Endodermal cell (in vitro differentiated cells): ENCODE results near the gene ATP2B1. TPM values are rescaled to one million over a fixed set of nuclear protein-coding genes. Genes with fewer than 3 reads are reported as not detected.

Source experiments
- DNase-seq: peaks from one replicate; pipeline ENCODE4 v3.0.0-alpha.2; 2017
- H3K27ac ChIP-seq: 2 replicates; pipeline ENCODE4 v1.5.1; 2013; ENCODE audit warnings: mild to moderate bottlenecking, low read depth, low read length, moderate library complexity
- H3K27me3 ChIP-seq: 2 replicates; pipeline ENCODE4 v1.6.1; 2013; ENCODE audit warnings: mild to moderate bottlenecking, low read length, moderate library complexity; ENCODE audit not compliant: insufficient read depth, control insufficient read depth, poor library complexity, severe bottlenecking
- H3K36me3 ChIP-seq: 2 replicates; pipeline ENCODE4 v1.7.0; 2013; ENCODE audit warnings: mild to moderate bottlenecking, low read length, moderate library complexity; ENCODE audit not compliant: control insufficient read depth, insufficient read depth
- H3K4me1 ChIP-seq: one replicate; pipeline ENCODE4 v1.7.0; 2013; ENCODE audit warnings: low read length; ENCODE audit not compliant: control insufficient read depth, insufficient read depth
- H3K4me3 ChIP-seq: 2 replicates; pipeline ENCODE4 v1.5.1; 2013; ENCODE audit warnings: mild to moderate bottlenecking, low read length, moderate library complexity
- H3K9ac ChIP-seq: 2 replicates; pipeline ENCODE4 v1.6.1; 2013; ENCODE audit warnings: mild to moderate bottlenecking, low read length, moderate library complexity; ENCODE audit not compliant: poor library complexity, severe bottlenecking; ENCODE audit errors: extremely low read depth
- H3K9me3 ChIP-seq: 2 replicates; pipeline ENCODE4 v1.6.1; 2013; ENCODE audit warnings: mild to moderate bottlenecking, low read length, moderate library complexity; ENCODE audit not compliant: control insufficient read depth
- H3K27ac Mint-ChIP-seq: 2 replicates; pipeline ENCODE4 v1.8.0; 2020; ENCODE audit warnings: mixed read lengths
- H3K27me3 Mint-ChIP-seq: 2 replicates; pipeline ENCODE4 v1.8.0; 2021; ENCODE audit warnings: mild to moderate bottlenecking, mixed read lengths; ENCODE audit not compliant: insufficient read depth
- H3K36me3 Mint-ChIP-seq: 2 replicates; pipeline ENCODE4 v1.8.0; 2020; ENCODE audit warnings: low read depth, mixed read lengths
- H3K4me1 Mint-ChIP-seq: 2 replicates; pipeline ENCODE4 v1.8.0; 2020; ENCODE audit warnings: mixed read lengths
- H3K4me3 Mint-ChIP-seq: 2 replicates; pipeline ENCODE4 v1.8.0; 2020; ENCODE audit warnings: mild to moderate bottlenecking, moderate library complexity, mixed read lengths
- H3K9me3 Mint-ChIP-seq: 2 replicates; pipeline ENCODE4 v1.8.0; 2020; ENCODE audit warnings: mild to moderate bottlenecking, mixed read lengths
- WGBS, 2 experiments: methylation state at CpG; one replicate each; pipeline versions ENCODE4 v1.1.5 to v1.1.7; 2013; ENCODE audit warnings: missing lambda C conversion rate in 2 of 2, mixed read lengths in 1 of 2; ENCODE audit not compliant: insufficient coverage in 1 of 2, insufficient read length in 1 of 2; 5-methylcytosine and 5-hydroxymethylcytosine counted together
- total RNA-seq, 2 donors: library from RNA; stranded (reverse); fragmentation: NEBNext Ultra II Directional in 1 of 2; extraction: Animal tissue kit (Norgen Biotek cat#: 25700) in 1 of 2; gene quantifications; 2 replicates in 1 of 2; 3 replicates in 1 of 2; pipeline ENCODE4 v1.2.1, GENCODE V29; 2021
- TF ChIP-seq, protein P1 (sequence below): fragments of 200-600 bp; sonication (generic); conservative IDR thresholded peaks from 2 replicates; pipeline ENCODE4 v1.5.0; 2021; ENCODE audit warnings: antibody characterized with exemption, mild to moderate bottlenecking

ATP2B1 gene
- total RNA-seq, 2 donors from 2014 or later, result 66.7 to 81.9 TPM

DNA sequence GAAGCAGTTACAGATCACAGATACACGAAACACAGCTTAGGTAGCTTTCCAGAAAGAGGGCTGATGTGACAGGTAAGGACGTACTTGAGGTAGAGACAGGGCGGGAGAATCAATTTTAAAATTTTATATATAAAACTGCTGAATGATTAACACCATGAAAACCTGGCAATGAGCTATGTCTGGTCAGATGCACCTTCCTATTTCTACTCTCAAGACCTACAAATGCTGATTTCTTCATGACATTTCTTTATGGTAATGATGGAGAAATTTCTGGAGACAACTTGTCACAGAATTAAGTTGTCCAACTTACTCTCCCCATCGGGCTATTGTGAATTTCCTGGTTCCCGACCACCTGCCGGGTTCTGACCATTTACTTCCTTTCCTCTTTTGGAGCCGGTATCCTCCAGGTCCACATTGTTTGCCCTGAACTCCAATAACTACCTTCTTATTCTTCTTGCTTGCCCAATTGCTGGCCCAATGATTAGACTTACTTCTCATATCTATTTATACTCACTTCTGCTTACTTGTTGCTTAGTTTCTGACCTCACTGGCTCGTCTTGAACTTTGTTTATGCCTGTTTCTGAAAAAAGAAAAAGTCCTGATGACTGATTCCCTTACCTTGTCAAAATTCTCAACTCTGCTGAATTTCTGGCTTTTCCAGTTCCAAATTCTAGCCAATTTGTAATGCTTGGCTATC, 12.8 kb upstream of the ATP2B1 start:
- H3K4me3 Mint-ChIP-seq, result no peak overlapping the region
- Histone ChIP-seq H3K9ac (no peak overlapping the region), H3K4me3 (no peak overlapping the region), H3K9me3 (no peaks in the 10 kb centered on the region), H3K27me3 (no peaks in the 10 kb centered on the region), H3K4me1 (no peaks in the 10 kb centered on the region), H3K36me3 (no peaks in the 10 kb centered on the region), H3K27ac (no peak overlapping the region)
- no peaks in the 10 kb centered on the region for H3K27me3 Mint-ChIP-seq
- 88 to 97% methylated on average over 6 of the region's 8 CpGs for WGBS, 2 experiments
- H3K9me3 Mint-ChIP-seq, result peaks cover 5% of the 10 kb centered on the region
- no peaks in the 10 kb centered on the region for H3K36me3 Mint-ChIP-seq
- no peak overlapping the region for H3K27ac Mint-ChIP-seq
- no peak for DNase-seq
- TF ChIP-seq, protein P1, sequence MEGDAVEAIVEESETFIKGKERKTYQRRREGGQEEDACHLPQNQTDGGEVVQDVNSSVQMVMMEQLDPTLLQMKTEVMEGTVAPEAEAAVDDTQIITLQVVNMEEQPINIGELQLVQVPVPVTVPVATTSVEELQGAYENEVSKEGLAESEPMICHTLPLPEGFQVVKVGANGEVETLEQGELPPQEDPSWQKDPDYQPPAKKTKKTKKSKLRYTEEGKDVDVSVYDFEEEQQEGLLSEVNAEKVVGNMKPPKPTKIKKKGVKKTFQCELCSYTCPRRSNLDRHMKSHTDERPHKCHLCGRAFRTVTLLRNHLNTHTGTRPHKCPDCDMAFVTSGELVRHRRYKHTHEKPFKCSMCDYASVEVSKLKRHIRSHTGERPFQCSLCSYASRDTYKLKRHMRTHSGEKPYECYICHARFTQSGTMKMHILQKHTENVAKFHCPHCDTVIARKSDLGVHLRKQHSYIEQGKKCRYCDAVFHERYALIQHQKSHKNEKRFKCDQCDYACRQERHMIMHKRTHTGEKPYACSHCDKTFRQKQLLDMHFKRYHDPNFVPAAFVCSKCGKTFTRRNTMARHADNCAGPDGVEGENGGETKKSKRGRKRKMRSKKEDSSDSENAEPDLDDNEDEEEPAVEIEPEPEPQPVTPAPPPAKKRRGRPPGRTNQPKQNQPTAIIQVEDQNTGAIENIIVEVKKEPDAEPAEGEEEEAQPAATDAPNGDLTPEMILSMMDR, result no peak
- H3K4me1 Mint-ChIP-seq, result no peaks in the 10 kb centered on the region

DNA sequence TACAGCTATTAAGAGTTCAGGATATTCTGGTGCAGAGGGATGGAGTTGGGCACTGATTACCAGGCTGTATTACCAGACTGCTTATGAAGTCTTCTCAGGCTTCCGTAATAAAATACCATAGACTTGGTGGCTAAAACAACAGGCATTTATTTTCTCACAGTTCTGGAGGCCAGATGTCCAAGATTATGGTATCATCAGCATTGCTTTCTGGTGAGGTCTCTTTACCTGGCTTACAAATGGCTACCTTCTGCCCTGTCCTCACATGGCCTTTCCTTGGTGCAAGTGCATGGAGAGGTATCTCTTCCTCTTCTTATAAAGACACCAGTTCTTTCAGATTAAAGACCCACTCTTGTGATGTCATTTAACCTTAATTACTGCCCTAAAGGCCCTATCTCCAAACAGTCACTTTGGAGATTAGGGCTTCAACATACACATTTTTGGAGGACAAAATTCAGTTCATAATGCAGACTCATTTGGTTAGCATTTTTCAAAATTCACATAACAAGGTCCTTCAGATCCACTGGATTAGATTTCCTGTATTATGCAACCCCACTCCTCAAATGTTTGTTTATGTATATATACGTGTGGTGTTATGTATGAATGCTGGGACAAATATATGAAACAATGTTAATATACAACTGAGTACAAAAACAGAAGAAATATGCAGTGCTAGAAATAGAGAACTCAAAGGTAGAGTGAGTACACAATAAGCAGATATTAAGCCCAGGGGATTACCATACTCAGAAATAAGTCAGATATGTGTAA, 9.3 kb upstream of the ATP2B1 start:
- peaks cover 19% of the 10 kb centered on the region for H3K9me3 ChIP-seq
- Mint-ChIP-seq H3K27ac (no peak overlapping the region), H3K4me1 (no peaks in the 10 kb centered on the region), H3K4me3 (no peak overlapping the region), H3K9me3 (peaks cover 25% of the 10 kb centered on the region), H3K36me3 (no peaks in the 10 kb centered on the region), H3K27me3 (no peaks in the 10 kb centered on the region)
- DNase-seq, result no peak
- no peak overlapping the region for H3K4me3 ChIP-seq
- no peaks in the 10 kb centered on the region for H3K36me3 ChIP-seq
- H3K27me3 ChIP-seq, result no peaks in the 10 kb centered on the region
- H3K4me1 ChIP-seq, result no peaks in the 10 kb centered on the region
- TF ChIP-seq, protein P1, result no peak
- 96% methylated on average over 2 of the region's 2 CpGs; no CpG with 5 or more reads in 1 of the 2 experiments for WGBS, 2 experiments
- no peak overlapping the region for H3K27ac ChIP-seq
- H3K9ac ChIP-seq, result no peak overlapping the region

DNA sequence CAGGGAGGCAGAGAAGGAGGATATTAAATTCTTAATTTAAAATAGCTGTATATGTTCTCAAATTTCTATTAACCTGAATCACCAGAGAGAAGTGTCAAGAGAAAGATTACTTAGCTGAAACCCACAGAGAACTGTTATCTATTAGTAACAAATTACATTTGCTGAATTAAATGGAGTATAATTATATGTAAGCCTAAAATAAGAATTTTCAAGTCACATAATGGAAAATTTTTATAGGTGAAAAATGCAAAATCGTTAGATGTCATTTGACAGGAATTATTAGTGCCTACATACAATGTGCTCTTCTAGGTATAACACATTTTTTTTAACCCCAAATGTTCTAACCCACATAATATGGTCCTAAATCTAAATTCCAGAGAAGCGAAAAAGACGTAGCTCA, 4.1 kb upstream of the ATP2B1 start:
- H3K9ac ChIP-seq, result no peak overlapping the region
- WGBS, 2 experiments, result 95% methylated on average over 3 of the region's 3 CpGs; no CpG with 5 or more reads in 1 of the 2 experiments
- peaks cover 11% of the 10 kb centered on the region for H3K27me3 ChIP-seq
- Mint-ChIP-seq H3K9me3 (peaks cover 20% of the 10 kb centered on the region), H3K27ac (no peak overlapping the region), H3K36me3 (no peaks in the 10 kb centered on the region), H3K27me3 (peaks cover 23% of the 10 kb centered on the region), H3K4me3 (no peak overlapping the region), H3K4me1 (peaks cover 3% of the 10 kb centered on the region)
- no peaks in the 10 kb centered on the region for H3K4me1 ChIP-seq
- H3K4me3 ChIP-seq, result no peak overlapping the region
- H3K36me3 ChIP-seq, result no peaks in the 10 kb centered on the region
- no peak overlapping the region for H3K27ac ChIP-seq
- no peak for DNase-seq
- peaks cover 19% of the 10 kb centered on the region for H3K9me3 ChIP-seq
- TF ChIP-seq, protein P1, result no peak
